Mesothelial cell of epicardium (in vitro differentiated cells): ENCODE measurements around the gene NAA40. TPM values are rescaled to one million over a fixed set of nuclear protein-coding genes. Genes with fewer than 3 reads are reported as not detected.
A peak's percentile ranks its signal among the peaks of the same experiment; 100 is the strongest.

ENCODE experiments used
- DNase-seq, 2 experiments: peaks; one replicate each; pipeline ENCODE4 v3.0.0; 2021; ENCODE audit warnings: low spot score in 2 of 2; ENCODE audit not compliant: unreplicated experiment in 2 of 2
- H3K27ac Mint-ChIP-seq: 2 replicates; pipeline ENCODE4 v1.8.0; 2021; ENCODE audit warnings: mixed read lengths
- H3K27me3 Mint-ChIP-seq: 2 replicates; pipeline ENCODE4 v1.8.0; 2021; ENCODE audit warnings: low read depth, mixed read lengths
- H3K36me3 Mint-ChIP-seq: 2 replicates; pipeline ENCODE4 v1.8.0; 2021; ENCODE audit warnings: mixed read lengths
- H3K4me1 Mint-ChIP-seq: 2 replicates; pipeline ENCODE4 v1.8.0; 2021; ENCODE audit warnings: mixed read lengths
- H3K4me3 Mint-ChIP-seq: 2 replicates; pipeline ENCODE4 v1.8.0; 2021; ENCODE audit warnings: mild to moderate bottlenecking, moderate library complexity, mixed read lengths
- H3K9me3 Mint-ChIP-seq: 2 replicates; pipeline ENCODE4 v1.8.0; 2021; ENCODE audit warnings: mixed read lengths
- CTCF ChIP-seq: fragments of 200-600 bp; sonication (generic); IDR thresholded peaks from one replicate; pipeline ENCODE4 v1.5.0; 2021; ENCODE audit warnings: antibody characterized with exemption; ENCODE audit not compliant: unreplicated experiment
- total RNA-seq: library from RNA; stranded (reverse); gene quantifications from 3 replicates; pipeline ENCODE4 v1.2.1, GENCODE V29; 2021

The NAA40 gene
- total RNA-seq, 1 donor from 2014 or later: 50.7 TPM

DNA sequence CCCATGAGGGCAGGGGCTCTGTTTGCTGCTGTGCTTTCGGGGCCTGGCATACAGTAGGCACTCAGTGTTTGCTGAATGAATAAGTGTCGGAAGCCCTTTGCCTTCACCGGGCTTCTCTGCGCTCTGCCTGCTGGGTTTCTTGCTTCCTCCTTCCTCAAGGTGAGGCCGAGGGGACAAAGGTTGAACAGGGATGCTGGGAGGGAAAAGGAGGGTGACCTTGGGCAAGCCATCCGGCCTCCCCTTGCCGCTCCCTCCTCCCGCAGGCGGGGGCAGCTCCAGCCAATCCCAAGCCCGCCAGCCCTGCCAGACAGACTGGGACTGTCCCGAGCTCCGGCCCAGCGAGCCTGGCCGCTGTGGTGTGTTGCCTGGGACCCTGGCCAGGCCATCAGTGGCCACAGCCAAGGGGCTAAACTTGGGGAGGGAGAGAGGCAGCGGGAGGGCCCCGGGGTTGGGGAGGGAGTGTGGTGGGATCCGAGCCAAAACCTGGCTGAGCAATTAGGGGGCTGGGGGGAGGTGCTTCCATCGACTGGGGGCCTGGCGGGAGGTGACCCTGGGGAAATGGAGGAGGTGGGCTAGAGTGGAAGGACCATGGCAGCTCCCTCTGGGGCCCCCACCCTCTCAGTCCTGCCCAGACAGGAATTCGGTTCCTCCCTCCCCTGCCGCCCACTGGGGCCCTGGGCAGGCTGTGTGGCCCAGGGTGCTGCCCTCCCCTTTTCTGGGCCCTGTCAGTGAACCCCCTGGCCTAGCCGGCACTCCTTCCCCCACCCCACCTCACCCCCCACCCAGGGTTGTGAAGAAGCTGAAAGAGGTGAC is 18.5 kb upstream of the NAA40 start:
- H3K4me1 Mint-ChIP-seq: peaks cover 32% of the 10 kb centered on the region
- peak overlapping the region; percentile 50 for H3K27ac Mint-ChIP-seq
- DNase-seq: no peak
- no peak for TF ChIP-seq CTCF
- no peaks in the 10 kb centered on the region for H3K9me3 Mint-ChIP-seq
- no peaks in the 10 kb centered on the region for H3K27me3 Mint-ChIP-seq
- peak overlapping the region; percentile 56 for H3K4me3 Mint-ChIP-seq
- no peaks in the 10 kb centered on the region for H3K36me3 Mint-ChIP-seq

- no peaks in the 10 kb centered on the region for H3K9me3 Mint-ChIP-seq
- peaks cover 32% of the 10 kb centered on the region for H3K4me1 Mint-ChIP-seq
- H3K27ac Mint-ChIP-seq: no peak overlapping the region
- H3K4me3 Mint-ChIP-seq: no peak overlapping the region
- no peaks in the 10 kb centered on the region for H3K27me3 Mint-ChIP-seq
- no peak for DNase-seq
- TF ChIP-seq CTCF: peak; percentile 58
- no peaks in the 10 kb centered on the region for H3K36me3 Mint-ChIP-seq
These were observed 17.8 kb upstream of the NAA40 start for GRCh38 chr11:63920939-63921417.

DNA sequence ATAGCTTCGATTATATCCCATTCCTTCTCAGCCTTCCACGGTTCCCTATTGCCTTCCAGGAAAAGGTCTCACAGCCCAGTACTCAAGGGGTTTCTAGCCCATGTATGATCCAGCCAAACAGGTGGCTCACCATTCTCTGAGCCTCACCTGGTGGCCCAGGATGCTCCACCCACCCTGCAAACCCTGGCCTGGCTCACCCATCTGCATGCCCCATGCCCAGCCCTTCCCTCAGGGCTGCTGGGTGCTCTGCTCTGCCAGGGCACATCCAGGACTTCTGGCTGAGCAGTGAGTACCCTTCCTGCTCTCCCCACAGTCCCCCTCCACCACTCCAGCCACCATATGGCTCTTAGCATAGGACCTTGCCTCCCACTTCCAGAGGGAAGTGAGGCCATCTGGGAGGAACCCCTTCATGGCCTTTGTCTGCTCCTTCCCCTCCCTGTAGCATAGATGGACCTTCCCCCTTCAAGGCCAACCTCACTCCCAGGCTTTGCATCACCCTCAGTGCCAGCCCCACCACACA is 16.1 kb upstream of the NAA40 start:
- no peak for DNase-seq
- H3K4me1 Mint-ChIP-seq: peaks cover 26% of the 10 kb centered on the region
- H3K4me3 Mint-ChIP-seq: no peak overlapping the region
- no peak overlapping the region for H3K27ac Mint-ChIP-seq
- no peaks in the 10 kb centered on the region for H3K27me3 Mint-ChIP-seq
- H3K36me3 Mint-ChIP-seq: no peaks in the 10 kb centered on the region
- no peaks in the 10 kb centered on the region for H3K9me3 Mint-ChIP-seq
- no peak for TF ChIP-seq CTCF

- no peak overlapping the region for H3K4me3 Mint-ChIP-seq
- H3K27me3 Mint-ChIP-seq: no peaks in the 10 kb centered on the region
- H3K36me3 Mint-ChIP-seq: no peaks in the 10 kb centered on the region
- H3K9me3 Mint-ChIP-seq: no peaks in the 10 kb centered on the region
- no peak for DNase-seq
- H3K27ac Mint-ChIP-seq: peak overlapping the region; percentile 14
- TF ChIP-seq CTCF: no peak
- H3K4me1 Mint-ChIP-seq: peaks cover 26% of the 10 kb centered on the region
These were observed 15.5 kb upstream of the NAA40 start for GRCh38 chr11:63923319-63923718.

- H3K27me3 Mint-ChIP-seq: no peaks in the 10 kb centered on the region
- H3K9me3 Mint-ChIP-seq: no peaks in the 10 kb centered on the region
- TF ChIP-seq CTCF: no peak
- H3K36me3 Mint-ChIP-seq: no peaks in the 10 kb centered on the region
- H3K27ac Mint-ChIP-seq: no peak overlapping the region
- H3K4me3 Mint-ChIP-seq: no peak overlapping the region
- no peak for DNase-seq
- peaks cover 4% of the 10 kb centered on the region for H3K4me1 Mint-ChIP-seq
These were observed 9.2 kb upstream of the NAA40 start for GRCh38 chr11:63929616-63930015.
